Neural cell (in vitro differentiated cells): ENCODE data around the gene CACNA1D. TPM values are rescaled to one million over a fixed set of nuclear protein-coding genes. Genes with fewer than 3 reads are reported as not detected.

Source experiments
- H2AFZ ChIP-seq: fragments of 200-600, 300-800 bp; sonication (generic), shearing (Covaris generic); 2 replicates; pipeline ENCODE4 v1.6.0; 2014; ENCODE audit warnings: low read depth, mild to moderate bottlenecking, antibody characterized with exemption, low read length, moderate library complexity
- H3F3A ChIP-seq: fragments of 200-600 bp; shearing (Covaris generic); 2 replicates; pipeline ENCODE4 v1.6.1; 2016; ENCODE audit warnings: mild to moderate bottlenecking, moderate library complexity, mixed read lengths, antibody characterized with exemption, low read length; ENCODE audit not compliant: insufficient read depth, poor library complexity, severe bottlenecking
- H3K27ac ChIP-seq: fragments of 200-600, 300-800 bp; sonication (generic), shearing (Covaris generic); 2 replicates; pipeline ENCODE4 v1.5.1; 2014; ENCODE audit warnings: mild to moderate bottlenecking, low read length, moderate library complexity
- H3K27me3 ChIP-seq: fragments of 300-800, 200-600 bp; sonication (generic), shearing (Covaris generic); 2 replicates; pipeline ENCODE4 v1.6.0; 2014; ENCODE audit warnings: mild to moderate bottlenecking, low read depth, low read length, moderate library complexity; ENCODE audit not compliant: insufficient read depth
- H3K36me3 ChIP-seq: fragments of 300-800, 200-600 bp; sonication (generic), shearing (Covaris generic); 2 replicates; pipeline ENCODE4 v1.5.1; 2014; ENCODE audit warnings: mild to moderate bottlenecking, antibody characterized with exemption, low read length, moderate library complexity; ENCODE audit not compliant: insufficient read depth
- H3K4me2 ChIP-seq: fragments of 300-800, 200-600 bp; sonication (generic), shearing (Covaris generic); 2 replicates; pipeline ENCODE4 v1.6.0; 2014; ENCODE audit warnings: mild to moderate bottlenecking, low read length
- H3K4me3 ChIP-seq: fragments of 300-800, 200-600 bp; sonication (generic), shearing (Covaris generic); 2 replicates; pipeline ENCODE4 v1.5.1; 2014; ENCODE audit warnings: mild to moderate bottlenecking, low read length, moderate library complexity
- H3K79me2 ChIP-seq: fragments of 200-600 bp; shearing (Covaris generic); replicated peaks from 2 replicates; pipeline ENCODE4 v1.6.0; 2014; ENCODE audit warnings: mild to moderate bottlenecking, low read length, moderate library complexity; ENCODE audit not compliant: insufficient read depth
- H3K9ac ChIP-seq: fragments of 300-800, 200-600 bp; sonication (generic), shearing (Covaris generic); 2 replicates; pipeline ENCODE4 v1.6.1; 2016; ENCODE audit warnings: mild to moderate bottlenecking, low read length, mixed read lengths
- H3K9me2 ChIP-seq: fragments of 200-600 bp; shearing (Covaris generic); 2 replicates; pipeline ENCODE4 v1.6.1; 2016; ENCODE audit warnings: mild to moderate bottlenecking, low read length, mixed read lengths; ENCODE audit not compliant: insufficient read depth
- H3K9me3 ChIP-seq: fragments of 200-600, 300-800 bp; sonication (generic), shearing (Covaris generic); 2 replicates; pipeline ENCODE4 v1.6.1; 2016; ENCODE audit warnings: mild to moderate bottlenecking, mixed run types, low read length, moderate library complexity, mixed read lengths
- H4K20me1 ChIP-seq: fragments of 200-600 bp; shearing (Covaris generic); 2 replicates; pipeline ENCODE4 v1.6.1; 2016; ENCODE audit warnings: mild to moderate bottlenecking, mixed run types; ENCODE audit not compliant: insufficient read depth
- EZH2 ChIP-seq: fragments of 200-600, 300-800 bp; shearing (Covaris generic), sonication (generic); IDR thresholded peaks from 2 replicates; pipeline ENCODE4 v1.6.1; 2014; ENCODE audit warnings: antibody characterized with exemption, low read length, borderline replicate concordance, mild to moderate bottlenecking; ENCODE audit not compliant: insufficient read depth, poor library complexity, severe bottlenecking
- MXI1 ChIP-seq: fragments of 450-650 bp; conservative IDR thresholded peaks from 2 replicates; pipeline ENCODE4 v1.6.1; 2014; ENCODE audit warnings: antibody characterized with exemption, mild to moderate bottlenecking; ENCODE audit not compliant: poor library complexity, severe bottlenecking
- POLR2AphosphoS5 ChIP-seq: IDR thresholded peaks from 2 replicates; pipeline ENCODE4 v1.6.1; 2012
- RAD21 ChIP-seq: fragments of 450-650 bp; conservative IDR thresholded peaks from 2 replicates; pipeline ENCODE4 v1.6.1; 2014; ENCODE audit warnings: antibody characterized with exemption, mild to moderate bottlenecking, moderate library complexity
- REST ChIP-seq: IDR thresholded peaks from 2 replicates; pipeline ENCODE4 v1.6.1; 2012; ENCODE audit warnings: borderline replicate concordance
- SMC3 ChIP-seq: fragments of 450-650 bp; conservative IDR thresholded peaks from 2 replicates; pipeline ENCODE4 v1.6.1; 2014; ENCODE audit warnings: antibody characterized with exemption, mild to moderate bottlenecking, moderate library complexity; ENCODE audit not compliant: poor library complexity
- TAF1 ChIP-seq: IDR thresholded peaks from 2 replicates; pipeline ENCODE4 v1.6.1; 2012; ENCODE audit warnings: low read depth
- polyA plus RNA-seq: library from polyadenylated mRNA; depleted of rRNA; stranded (reverse); fragments of >200 nt; gene quantifications from 2 replicates; pipeline ENCODE4 v1.2.3, GENCODE V29; 2014

The CACNA1D gene
- polyA plus RNA-seq, 1 donor from 2014 or later = 22.5 TPM

- TF ChIP-seq MXI1 (no peak), REST (no peak), POLR2AphosphoS5 (no peak)
- Histone ChIP-seq H3K4me3 (no peak overlapping the region), H3K9me2 (no peaks in the 10 kb centered on the region), H3K27me3 (no peaks in the 10 kb centered on the region), H3K4me2 (no peak overlapping the region), H4K20me1 (no peaks in the 10 kb centered on the region), H3K79me2 (no peaks in the 10 kb centered on the region), H3K36me3 (no peaks in the 10 kb centered on the region), H3K9me3 (no peaks in the 10 kb centered on the region), H2AFZ (no peak overlapping the region), H3F3A (no peaks in the 10 kb centered on the region), H3K27ac (no peak overlapping the region), H3K9ac (no peak overlapping the region)
These were observed 85.2 kb downstream of the CACNA1D start for GRCh38 chr3:53579636-53580035.

- Histone ChIP-seq H3K36me3 (no peaks in the 10 kb centered on the region), H3K9ac (no peak overlapping the region), H3K4me3 (no peak overlapping the region), H3K9me2 (no peaks in the 10 kb centered on the region), H2AFZ (no peak overlapping the region), H3K79me2 (no peaks in the 10 kb centered on the region), H3K9me3 (no peaks in the 10 kb centered on the region), H3F3A (no peaks in the 10 kb centered on the region), H3K27ac (no peak overlapping the region), H3K27me3 (no peaks in the 10 kb centered on the region), H3K4me2 (no peak overlapping the region), H4K20me1 (no peaks in the 10 kb centered on the region)
- TF ChIP-seq RAD21 (no peak), MXI1 (no peak), TAF1 (no peak), REST (no peak), EZH2 (no peak), POLR2AphosphoS5 (no peak), SMC3 (no peak)
These were observed 87.3 kb downstream of the CACNA1D start for GRCh38 chr3:53581671-53582070.
